Esophagus squamous epithelium (tissue), 4 donors: ENCODE measurements around the gene PRPF38A.

Experiments
- CTCF ChIP-seq, 6 experiments: fragments of 450-650 bp in 4 of 6; fragments of 200-600 bp in 2 of 6; sonication (generic) in 2 of 6; IDR thresholded peaks; one replicate each; pipeline ENCODE4 v1.5.1; 2016 to 2019; ENCODE audit warnings: antibody characterized with exemption in 6 of 6, mild to moderate bottlenecking in 4 of 6, moderate library complexity in 4 of 6
- POLR2A ChIP-seq, 4 donors: fragments of 450-650 bp; IDR thresholded peaks; one replicate each; pipeline ENCODE4 v1.6.1; 2017; ENCODE audit warnings: antibody characterized with exemption in 4 of 4, mild to moderate bottlenecking in 4 of 4, moderate library complexity in 3 of 4

- no peak for TF ChIP-seq POLR2A (IDR thresholded peaks at IDR 0.05)
- no peak for TF ChIP-seq CTCF (IDR thresholded peaks at IDR 0.05)
These were observed 32.4 kb downstream of the PRPF38A start for GRCh38 chr1:52436817-52437216.
